Peyer's patch (tissue), 4 donors: ENCODE results near the gene SEPHS2.

Experiments used
- CTCF ChIP-seq, 6 experiments: fragments of 450-650 bp in 4 of 6; fragments of 200-600 bp in 2 of 6; sonication (generic) in 1 of 6; IDR thresholded peaks; one replicate each; pipeline ENCODE4 v1.5.1; 2017 to 2019; ENCODE audit warnings: antibody characterized with exemption in 6 of 6, mild to moderate bottlenecking in 3 of 6, moderate library complexity in 1 of 6
- POLR2A ChIP-seq, 2 donors: fragments of 450-650 bp; IDR thresholded peaks; one replicate each; pipeline ENCODE4 v1.5.1; 2017; ENCODE audit warnings: antibody characterized with exemption in 2 of 2, mild to moderate bottlenecking in 2 of 2, moderate library complexity in 2 of 2

- TF ChIP-seq CTCF (IDR thresholded peaks at IDR 0.05) (no peak), POLR2A (IDR thresholded peaks at IDR 0.05) (peak in 1 of 2 donors; percentile 22)
These were observed 2.0 kb upstream of the SEPHS2 start for GRCh38 chr16:30447512-30448226.
